GM20000 (cell line): ENCODE data around the gene PRR12.

Experiments
- DNase-seq: peaks from one replicate; pipeline ENCODE4 v3.0.0; 2012; ENCODE audit warnings: low spot score
- CTCF ChIP-seq: IDR thresholded peaks from 2 replicates; pipeline ENCODE4 v1.5.1; 2012; ENCODE audit warnings: mild to moderate bottlenecking, control low read depth; ENCODE audit errors: extremely low read depth, missing control alignments

PRR12 gene

GRCh38 chr19:49556412-49557398, 34.3 kb upstream of the PRR12 start:
- DNase-seq = no peak
- TF ChIP-seq CTCF = no peak

- DNase-seq = no peak
- TF ChIP-seq CTCF = no peak
Measured at GRCh38 chr19:49557641-49558325, 33.2 kb upstream of the PRR12 start.

- TF ChIP-seq CTCF = no peak
Measured at GRCh38 chr19:49558591-49558990, 32.4 kb upstream of the PRR12 start.

GRCh38 chr19:49559443-49559842, 31.5 kb upstream of the PRR12 start:
- DNase-seq = no peak
- no peak for TF ChIP-seq CTCF

More at GRCh38 chr19:49558591-49558990, 32.4 kb upstream of the PRR12 start:
- DNase-seq = no peak

GRCh38 chr19:49559928-49560327, 31.1 kb upstream of the PRR12 start:
- no peak for TF ChIP-seq CTCF
- DNase-seq = no peak

GRCh38 chr19:49560358-49560900, 30.6 kb upstream of the PRR12 start:
- TF ChIP-seq CTCF = no peak
- DNase-seq = no peak

GRCh38 chr19:49564616-49565045, 26.4 kb upstream of the PRR12 start:
- DNase-seq = no peak
- no peak for TF ChIP-seq CTCF
